ENCODE data around the gene IQCM. TPM values are rescaled to one million over a fixed set of nuclear protein-coding genes. Genes with fewer than 3 reads are reported as not detected.

IQCM gene
- total and polyA plus RNA-seq, 10 of the 15 experiments (the other 5 are each of a cell fraction or from before 2014, with no cell fraction given): not detected

DNA sequence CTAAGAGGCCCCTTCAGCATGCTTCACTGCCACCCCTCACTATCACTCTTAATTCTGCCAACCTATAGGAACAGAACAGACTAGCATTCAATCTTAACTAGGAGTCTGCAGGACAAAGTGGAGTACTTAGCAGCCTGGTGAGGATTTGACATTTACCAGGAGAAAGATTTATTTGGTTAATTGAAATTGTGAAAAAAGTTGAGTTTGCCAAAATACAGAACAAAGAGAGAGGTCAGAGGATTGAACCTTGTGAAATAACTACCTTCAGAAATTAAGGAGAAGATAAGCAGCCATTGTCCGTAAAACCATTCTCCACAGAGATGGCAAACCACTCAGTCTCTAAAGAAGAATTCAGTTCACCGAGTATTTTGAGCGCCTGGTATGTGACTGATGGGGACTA, 41.8 kb upstream of the IQCM start:
- FAIRE-seq (no peak), DNase-seq (ENCODE audit: low read depth, low spot score) (no peak), ATAC-seq (no peak)
- SMC1A ChIA-PET (ENCODE audit: uncharacterized antibody, unreplicated experiment): no interaction called here
- Histone ChIP-seq H3K9me3 (replicated peaks; ENCODE audit: control insufficient read depth, insufficient read depth, low read length) (no peaks in the 10 kb centered on the region), H4K20me1 (ENCODE audit: control insufficient read depth, insufficient read depth) (no peaks in the 10 kb centered on the region), H3K4me3 (no peak overlapping the region), H3K36me3 (ENCODE audit: control insufficient read depth in 2 of 2, insufficient read depth in 2 of 2, low read length in 1 of 2) (no peaks in the 10 kb centered on the region), H3K4me1 (ENCODE audit: control insufficient read depth, insufficient read depth, low read length) (no peaks in the 10 kb centered on the region), H3K9ac (ENCODE audit: control insufficient read depth, insufficient read depth, low read length) (no peak overlapping the region), H3K79me2 (ENCODE audit: control insufficient read depth, insufficient read depth, low read length) (no peaks in the 10 kb centered on the region), H2AFZ (ENCODE audit: control insufficient read depth, low read depth, low read length) (no peak overlapping the region), H3K27ac (ENCODE audit: control insufficient read depth, insufficient read depth) (no peak overlapping the region), H3K4me2 (ENCODE audit: control insufficient read depth, insufficient read depth) (no peak overlapping the region), H3K27me3 (replicated peaks in 1 of 2; ENCODE audit: control insufficient read depth in 2 of 2, insufficient read depth in 2 of 2, low read length in 1 of 2) (no peaks in the 10 kb centered on the region)
- CTCF ChIA-PET: no interaction called here
- 40% methylated on average over 3 of the region's 3 CpGs for WGBS (ENCODE audit: insufficient coverage, insufficient replicate concordance, low lambda C conversion rate, missing lambda C conversion rate)
- BruUV-seq (replicated peaks): no TSS peak
- intact Hi-C loops (cut with micrococcal nuclease; ENCODE audit: unreplicated experiment): no loop called here
- POLR2A ChIA-PET: no interaction called here
- RAD21 ChIA-PET (ENCODE audit: unreplicated experiment): no interaction called here
- TF ChIP-seq BCL11A (IDR thresholded peaks at IDR 0.05; ENCODE audit: low read depth, low read length) (no peak), NR2C1 (IDR thresholded peaks at IDR 0.05) (no peak), SP1 (IDR thresholded peaks at IDR 0.05; ENCODE audit: low read depth, low read length) (no peak), MTA2 (IDR thresholded peaks at IDR 0.05; ENCODE audit: low read depth) (no peak), TARDBP (IDR thresholded peaks at IDR 0.05; ENCODE audit: borderline replicate concordance) (no peak), ZSCAN29 (IDR thresholded peaks at IDR 0.05) (no peak), NR2C2 (IDR thresholded peaks at IDR 0.05; ENCODE audit: borderline replicate concordance, control insufficient read depth, insufficient read length, low read depth) (no peak), DPF2 (IDR thresholded peaks at IDR 0.05) (no peak), ETV6 (conservative IDR thresholded peaks at IDR 0.05 in 1 of 2, IDR thresholded peaks at IDR 0.05 in 1 of 2; ENCODE audit: borderline replicate concordance in 1 of 2, low read depth in 1 of 2) (no peak), HDAC6 (IDR thresholded peaks at IDR 0.05; ENCODE audit: unreplicated experiment) (no peak), RB1 (IDR thresholded peaks at IDR 0.05; ENCODE audit: borderline replicate concordance) (no peak)
- TF ChIP-seq, protein P1, sequence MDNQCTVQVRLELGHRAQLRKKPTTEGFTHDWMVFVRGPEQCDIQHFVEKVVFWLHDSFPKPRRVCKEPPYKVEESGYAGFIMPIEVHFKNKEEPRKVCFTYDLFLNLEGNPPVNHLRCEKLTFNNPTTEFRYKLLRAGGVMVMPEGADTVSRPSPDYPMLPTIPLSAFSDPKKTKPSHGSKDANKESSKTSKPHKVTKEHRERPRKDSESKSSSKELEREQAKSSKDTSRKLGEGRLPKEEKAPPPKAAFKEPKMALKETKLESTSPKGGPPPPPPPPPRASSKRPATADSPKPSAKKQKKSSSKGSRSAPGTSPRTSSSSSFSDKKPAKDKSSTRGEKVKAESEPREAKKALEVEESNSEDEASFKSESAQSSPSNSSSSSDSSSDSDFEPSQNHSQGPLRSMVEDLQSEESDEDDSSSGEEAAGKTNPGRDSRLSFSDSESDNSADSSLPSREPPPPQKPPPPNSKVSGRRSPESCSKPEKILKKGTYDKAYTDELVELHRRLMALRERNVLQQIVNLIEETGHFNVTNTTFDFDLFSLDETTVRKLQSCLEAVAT (IDR thresholded peaks at IDR 0.05): no peak
- in situ Hi-C loops (cut with MboI): no loop called here
